PC-9 (cell line): ENCODE data around the gene UQCRH.

Source experiments
- CTCF ChIP-seq: fragments of 200-600 bp; sonication (generic); conservative IDR thresholded peaks from 2 replicates; pipeline ENCODE4 v1.6.1; 2017; ENCODE audit warnings: mixed run types, antibody characterized with exemption, mild to moderate bottlenecking, moderate library complexity
- EZH2 ChIP-seq: fragments of 200-600 bp; sonication (generic); IDR thresholded peaks from 2 replicates; pipeline ENCODE4 v1.8.0; 2017; ENCODE audit warnings: antibody characterized with exemption, low read depth

- TF ChIP-seq CTCF = no peak
- TF ChIP-seq EZH2 = no peak
Observed at GRCh38 chr1:46275030-46275337, 28.5 kb upstream of the UQCRH start.
